GM23338 (cell line): ENCODE results near the gene HECTD1.

Experiments
- CREB1 ChIP-seq: fragments of 250-450 bp; sonication (Bioruptor Pico); IDR thresholded peaks from 2 replicates; pipeline ENCODE4 v1.5.0; 2020; ENCODE audit warnings: low read depth, mild to moderate bottlenecking, moderate library complexity
- CTCF ChIP-seq, 2 experiments: fragments of 200-600 bp in 1 of 2; sonication (generic) in 1 of 2; conservative IDR thresholded peaks; 2 replicates each; pipeline versions ENCODE4 v1.5.1 to v1.6.1; 2016 to 2017; ENCODE audit warnings: antibody characterized with exemption in 2 of 2, low read depth in 2 of 2, mild to moderate bottlenecking in 2 of 2, moderate library complexity in 1 of 2
- ETS1 ChIP-seq: IDR thresholded peaks from 2 replicates; pipeline ENCODE4 v1.6.1; 2016; ENCODE audit warnings: antibody characterized with exemption
- EZH2 ChIP-seq: fragments of 200-600 bp; sonication (generic); IDR thresholded peaks from one replicate; pipeline ENCODE4 v1.8.0; 2017; ENCODE audit warnings: antibody characterized with exemption, mild to moderate bottlenecking, low read depth; ENCODE audit not compliant: unreplicated experiment
- POLR2AphosphoS5 ChIP-seq: IDR thresholded peaks from 2 replicates; pipeline ENCODE4 v1.6.1; 2016; ENCODE audit warnings: antibody characterized with exemption, low read depth
- REST ChIP-seq: IDR thresholded peaks from one replicate; pipeline ENCODE4 v1.6.1; 2018; ENCODE audit warnings: antibody characterized with exemption; ENCODE audit not compliant: unreplicated experiment

GRCh38 chr14:31127690-31128089 lies 79.9 kb downstream of the HECTD1 start:
- no peak for TF ChIP-seq CTCF (conservative IDR thresholded peaks at IDR 0.05; ENCODE audit: low read depth in 2 of 2)
- TF ChIP-seq REST, result no peak
- TF ChIP-seq EZH2, result no peak
- TF ChIP-seq POLR2AphosphoS5, result no peak
- TF ChIP-seq CREB1 (CRISPR knock-in tag), result no peak
- no peak for TF ChIP-seq ETS1
